ENCODE data around the gene KCNK7.
A peak's percentile ranks its signal among the peaks of the same experiment; 100 is the strongest.
"Not testable (repeated sequence)": the region's sequence is repeated elsewhere in the genome, so short reads cannot be mapped to it uniquely, and the experiment has no call there.

Gene KCNK7

DNA sequence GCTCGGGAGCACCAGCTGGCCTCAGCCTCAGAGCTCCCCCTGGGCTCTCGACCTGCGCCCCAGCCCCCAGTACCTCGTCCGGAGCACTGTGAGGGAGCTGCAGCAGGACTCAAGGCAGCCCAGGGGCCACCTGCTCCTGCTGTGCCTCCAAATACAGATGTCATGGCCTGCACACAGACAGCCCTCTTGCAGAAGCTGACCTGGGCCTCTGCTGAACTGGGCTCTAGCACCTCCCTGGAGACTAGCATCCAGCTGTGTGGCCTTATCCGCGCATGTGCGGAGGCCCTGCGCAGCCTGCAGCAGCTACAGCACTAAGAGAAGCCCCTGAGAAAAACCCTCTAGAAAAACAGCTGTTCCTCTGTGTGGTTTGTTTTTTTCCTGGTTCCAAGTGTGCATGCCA lies 24.2 kb downstream of the KCNK7 start:
- no peak for DNase-seq

DNA sequence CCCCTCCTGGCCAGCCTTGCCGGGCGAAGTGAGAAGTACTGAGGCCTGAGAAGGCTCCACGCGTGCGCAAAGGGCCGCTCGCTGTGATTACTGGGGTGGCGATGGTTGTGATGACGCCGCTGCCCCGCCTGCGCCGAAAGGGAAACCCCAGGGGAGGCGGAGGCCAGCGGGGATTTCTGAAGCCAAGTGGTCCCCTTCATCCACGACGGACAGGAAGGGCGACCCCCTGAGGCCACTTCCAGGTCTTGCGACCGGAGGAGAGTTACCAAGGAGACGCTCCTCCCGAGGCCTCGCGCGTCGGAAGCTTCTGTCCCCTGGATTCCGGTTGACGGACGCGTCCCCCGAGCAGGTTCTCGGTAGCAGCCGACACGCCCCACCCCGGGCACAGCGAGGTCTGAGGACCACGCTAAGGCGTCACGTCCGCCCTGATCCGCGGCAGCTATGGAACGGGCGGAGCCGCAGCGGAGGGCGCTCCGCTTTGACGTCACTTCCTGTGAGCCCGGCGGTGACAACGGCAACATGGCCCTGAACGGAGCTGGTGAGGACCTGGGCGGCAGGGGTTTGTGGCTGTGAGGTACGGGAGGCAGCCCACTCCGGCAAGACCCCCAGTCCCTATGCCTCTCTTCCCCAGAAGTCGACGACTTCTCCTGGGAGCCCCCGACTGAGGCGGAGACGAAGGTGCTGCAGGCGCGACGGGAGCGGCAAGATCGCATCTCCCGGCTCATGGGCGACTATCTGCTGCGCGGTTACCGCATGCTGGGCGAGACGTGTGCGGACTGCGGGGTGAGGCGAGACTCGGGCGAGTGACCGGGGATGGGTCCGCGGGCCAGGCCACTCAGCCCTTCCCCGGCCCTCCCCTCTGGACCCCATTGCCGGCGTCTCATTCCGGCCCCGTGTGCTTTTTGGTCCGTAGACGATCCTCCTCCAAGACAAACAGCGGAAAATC lies 25.4 kb downstream of the KCNK7 start, which contains the start of gene ZNRD2:
Gene ZNRD2, plus strand, starts transcription at position 505 of the 946 bp plus-strand sequence. Its CDS starts 15 bp downstream, at position 520.
- DNase-seq = peak; percentile 77

GRCh38 chr11:65569164-65569972 lies 26.2 kb downstream of the KCNK7 start:
- DNase-seq = no peak

DNA sequence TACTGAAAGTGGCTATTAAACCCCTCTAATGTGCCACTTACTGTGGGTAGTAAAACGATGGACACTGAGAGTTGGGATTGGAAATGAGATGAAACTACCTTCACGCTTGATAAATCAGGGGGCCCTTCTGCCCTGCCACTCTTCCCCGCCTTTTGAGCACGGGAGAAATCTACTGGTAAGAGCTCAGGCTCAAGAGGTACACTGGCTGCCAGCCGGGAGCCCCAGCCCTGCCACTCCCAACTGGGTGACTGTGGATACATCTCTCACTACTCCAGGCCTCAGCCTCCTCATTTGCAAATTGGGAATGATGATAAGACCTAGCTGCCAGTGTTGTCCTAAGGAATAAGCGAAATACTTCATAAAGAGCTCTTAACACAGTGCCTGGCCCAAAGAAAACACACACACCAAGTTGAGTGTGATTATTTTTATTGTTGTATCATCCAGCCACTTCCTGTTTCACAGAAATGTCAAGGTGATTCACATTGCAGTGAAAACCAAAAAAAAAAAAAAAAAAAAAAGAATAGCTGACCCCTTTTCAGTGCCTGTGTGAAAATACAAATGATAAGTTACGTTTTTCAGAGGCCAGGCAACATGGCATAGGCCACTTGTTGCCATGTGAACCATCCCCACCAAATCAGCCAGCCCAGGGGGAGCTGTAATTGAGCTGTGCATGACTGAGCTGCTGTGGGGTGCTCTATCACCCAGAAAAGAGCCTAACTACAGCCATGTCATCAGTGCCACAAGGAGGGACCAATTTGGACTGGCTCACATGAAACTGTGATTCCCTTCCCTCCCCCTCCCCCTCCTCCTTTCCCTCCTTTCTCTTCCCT lies 29.8 kb downstream of the KCNK7 start:
- no peak for DNase-seq

DNA sequence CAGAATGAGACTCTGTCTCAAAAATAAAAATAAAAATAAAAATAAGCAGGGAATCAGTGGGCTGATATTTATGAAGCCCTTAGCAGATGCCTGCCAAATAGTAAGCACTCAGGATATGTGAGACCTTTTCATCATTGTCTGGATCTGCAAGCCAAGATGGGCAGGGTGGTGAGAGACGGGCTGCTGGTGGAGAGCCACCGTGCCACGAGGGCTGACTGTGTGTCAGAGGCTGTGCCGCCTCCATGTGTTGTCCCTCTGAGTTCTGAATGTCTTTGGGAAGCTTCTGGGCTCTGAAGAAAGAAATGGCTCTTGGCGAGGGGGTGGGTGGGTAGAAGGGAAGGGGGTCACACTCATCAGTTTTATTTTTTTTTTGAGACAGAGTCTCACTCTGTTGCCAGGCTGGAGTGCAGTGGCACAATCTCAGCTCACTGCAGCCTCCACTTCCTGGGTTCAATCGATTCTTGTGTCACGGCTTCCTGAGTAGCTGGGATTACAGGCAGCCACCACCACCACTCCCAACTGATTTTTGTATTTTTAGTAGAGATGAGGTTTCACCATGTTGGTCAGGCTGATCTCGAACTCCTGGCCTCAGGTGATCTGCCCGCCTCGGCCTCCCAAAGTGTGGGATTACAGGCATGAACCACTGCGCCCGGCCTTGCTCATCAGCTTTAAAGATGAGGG lies 30.6 kb downstream of the KCNK7 start:
- DNase-seq = not testable (repeated sequence)

- DNase-seq = no peak
Observed at GRCh38 chr11:65563601-65564000, 32.0 kb downstream of the KCNK7 start.

DNA sequence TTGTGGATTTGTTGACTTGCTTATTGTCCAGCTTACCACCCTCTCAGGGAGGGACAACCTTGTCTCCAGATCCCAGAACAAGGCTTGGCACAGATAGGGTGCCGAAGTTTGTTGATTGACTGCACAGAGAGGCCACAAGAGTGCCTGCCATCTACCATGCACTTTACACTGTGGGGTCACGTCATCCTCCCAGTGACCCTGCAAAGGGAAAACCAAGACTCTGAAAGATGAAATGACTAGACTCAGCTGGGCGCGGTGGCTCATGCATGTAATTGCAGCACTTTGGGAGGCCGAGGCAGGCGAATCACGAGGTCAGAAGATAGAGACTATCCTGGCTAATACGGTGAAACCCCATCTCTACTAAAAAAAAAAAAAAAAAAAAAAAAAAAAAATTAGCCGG lies 32.8 kb downstream of the KCNK7 start:
- DNase-seq = no peak

- no peak for DNase-seq
Observed at GRCh38 chr11:65562020-65562419, 33.6 kb downstream of the KCNK7 start.

DNA sequence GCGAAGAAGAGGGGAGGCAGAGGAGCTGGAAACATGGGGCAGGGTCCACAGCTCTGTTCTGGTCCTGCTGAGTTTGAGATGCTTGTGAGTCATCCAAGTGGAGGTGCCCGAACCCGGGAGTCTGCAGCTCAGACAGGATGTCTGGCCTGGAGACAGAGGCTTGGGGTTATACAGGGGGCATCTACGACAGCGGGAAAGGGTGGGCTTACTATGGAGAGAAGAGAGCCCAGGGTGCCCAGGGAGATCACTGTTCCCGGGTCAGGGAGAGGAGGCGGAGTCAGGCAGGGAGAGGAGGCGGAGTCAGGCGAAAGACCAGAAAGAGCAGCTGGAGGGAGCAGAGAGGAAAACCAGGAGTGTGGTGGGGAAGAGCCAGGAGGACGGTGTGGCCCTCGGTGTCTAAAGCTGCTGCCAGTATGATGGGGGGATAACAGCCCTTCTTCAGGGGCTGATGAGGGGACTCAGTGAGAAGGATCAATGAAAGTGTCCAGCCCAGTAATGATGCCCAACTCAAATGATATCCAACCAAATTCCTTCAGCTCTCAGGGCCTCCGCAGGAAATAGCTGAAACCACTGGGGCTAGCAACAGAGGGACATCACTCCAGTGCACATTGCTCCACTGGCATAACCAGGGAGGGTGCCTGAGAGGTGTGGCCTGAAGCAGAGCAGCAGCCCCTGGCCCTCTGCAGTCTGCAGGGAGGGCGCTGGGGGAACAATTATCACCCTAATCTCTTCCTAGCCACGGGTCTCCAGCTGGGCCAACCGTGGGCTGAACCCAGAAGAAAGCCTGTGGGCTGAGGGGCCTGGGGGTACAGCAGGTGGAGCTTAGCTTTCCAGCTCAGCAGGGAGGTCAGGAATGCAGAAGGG lies 34.8 kb downstream of the KCNK7 start:
- no peak for DNase-seq

DNA sequence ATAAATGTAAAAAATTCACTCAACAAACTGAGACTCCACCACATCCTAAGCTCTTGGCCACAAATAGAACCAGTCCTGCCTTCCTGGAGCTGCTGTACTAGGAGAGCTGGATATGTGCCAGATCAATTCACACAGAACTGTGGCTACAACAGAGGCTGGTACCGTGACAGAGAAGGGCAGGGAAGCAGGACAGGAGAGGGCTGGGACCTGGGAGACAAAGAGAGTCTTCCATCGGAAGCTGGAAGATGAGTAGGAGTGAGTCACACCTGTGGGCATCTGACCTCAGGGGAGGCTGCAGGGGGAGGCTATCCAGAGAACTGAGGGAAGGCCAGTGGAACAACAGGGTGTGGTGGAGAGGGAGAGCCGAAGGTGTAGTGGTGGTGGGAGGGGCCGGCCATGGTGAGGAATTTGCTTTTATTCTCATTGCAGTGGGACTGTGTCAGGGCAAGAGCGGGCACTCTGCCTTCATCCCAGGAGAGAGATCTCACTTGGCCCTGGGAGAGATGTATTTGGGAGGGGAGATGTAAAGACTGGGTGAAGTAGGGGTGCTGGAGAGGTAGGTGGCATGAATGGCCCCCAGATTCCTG lies 35.6 kb downstream of the KCNK7 start:
- DNase-seq = no peak

DNA sequence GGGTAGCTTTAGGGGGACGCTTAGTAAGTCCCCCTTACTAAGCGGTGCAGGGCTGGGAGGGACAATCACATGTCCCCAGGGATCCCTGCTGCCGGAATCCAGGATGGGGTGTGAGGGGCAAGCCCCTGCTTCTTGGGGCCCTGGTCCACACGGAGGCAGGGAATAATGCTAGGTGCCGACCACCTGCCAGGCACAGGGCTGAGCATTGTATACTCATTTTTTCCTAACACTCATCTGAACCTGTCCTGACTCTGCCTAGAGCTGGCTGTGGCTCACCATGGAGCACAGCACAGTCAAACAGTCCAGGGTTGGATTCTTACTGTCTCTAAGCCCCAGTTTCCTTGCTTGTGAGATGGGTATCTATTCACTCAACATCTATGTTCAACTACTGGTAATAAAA lies 36.1 kb downstream of the KCNK7 start:
- no peak for DNase-seq

DNA sequence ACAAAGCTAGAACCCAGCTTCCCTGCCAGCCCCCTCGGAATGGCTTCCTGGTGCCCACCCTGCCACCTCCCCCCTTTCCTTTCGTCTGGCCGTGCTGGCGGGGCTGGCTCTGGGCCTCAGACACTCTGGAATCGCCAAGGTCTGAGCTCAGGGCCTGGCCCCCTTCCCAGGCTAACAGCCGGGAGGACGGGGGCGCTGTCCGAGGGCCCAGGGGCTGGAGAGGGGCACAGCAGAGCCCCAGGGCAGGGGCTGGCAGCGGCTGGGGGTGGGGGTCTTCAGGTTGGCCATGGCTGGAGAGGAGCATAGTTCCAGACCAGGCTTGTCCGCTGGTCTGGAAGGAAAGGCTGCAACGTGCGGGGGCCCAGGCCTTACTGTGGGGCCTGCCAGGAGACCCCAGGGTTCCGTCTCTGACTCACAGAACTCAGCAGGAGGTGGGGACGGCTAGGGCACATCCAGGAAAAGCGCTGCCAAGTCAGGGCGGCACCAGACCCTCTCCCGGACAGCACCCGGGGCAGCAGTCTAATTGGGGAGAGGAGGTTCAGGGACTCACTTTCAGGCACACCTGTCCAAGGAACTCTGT lies 36.6 kb downstream of the KCNK7 start:
- no peak for DNase-seq

DNA sequence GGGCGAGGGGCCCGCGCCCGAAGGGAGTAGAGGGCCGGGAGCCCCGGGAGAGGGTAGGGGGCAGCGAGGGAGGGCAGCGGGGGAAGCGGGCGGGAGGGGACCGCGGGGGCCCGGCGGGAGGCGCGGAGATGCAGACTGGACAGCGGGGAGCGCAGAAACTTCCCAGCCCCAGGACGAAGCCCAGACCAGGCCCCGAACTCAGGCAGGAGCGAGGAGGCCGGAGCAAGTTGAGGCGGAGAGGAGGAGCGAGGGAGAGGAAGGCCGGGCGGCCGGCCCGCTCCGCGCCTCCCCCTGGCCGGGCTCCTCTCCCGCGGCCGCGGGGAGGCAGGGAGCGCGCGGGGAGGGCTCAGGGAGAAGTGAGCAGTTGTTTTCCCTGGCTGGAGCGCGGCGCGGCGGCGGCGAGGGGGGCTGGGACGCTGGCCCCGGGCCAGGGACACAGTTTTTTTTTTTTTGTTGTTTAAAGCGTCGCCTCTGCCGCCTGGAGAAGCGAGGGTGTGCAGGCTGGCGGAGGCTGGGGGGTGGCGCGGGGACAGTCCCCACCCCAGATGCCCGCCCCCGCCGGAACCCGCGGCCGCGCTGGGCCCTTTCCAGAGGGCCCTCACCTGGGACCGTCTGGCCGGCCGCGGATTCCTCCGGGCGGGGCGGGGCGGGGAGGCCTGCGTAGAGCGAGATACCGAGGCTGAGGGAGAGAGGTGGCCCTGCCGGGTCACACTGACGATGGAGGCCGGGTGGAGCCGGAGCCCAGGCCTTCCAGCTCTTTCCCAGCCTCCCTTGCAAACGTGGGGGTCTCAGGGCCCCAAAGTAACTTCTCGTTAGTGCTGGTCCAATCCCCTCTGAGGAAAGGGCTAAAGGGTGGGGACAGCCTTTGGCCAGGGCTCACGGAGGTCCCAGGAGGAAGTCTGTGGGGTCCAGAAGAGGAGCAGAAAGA lies 37.3 kb downstream of the KCNK7 start, which contains the start of gene LTBP3:
Gene LTBP3, minus strand, starts transcription at position 358 of the 928 bp plus-strand sequence. CDS start 400 bp downstream, outside the sequence.
- DNase-seq = no peak

DNA sequence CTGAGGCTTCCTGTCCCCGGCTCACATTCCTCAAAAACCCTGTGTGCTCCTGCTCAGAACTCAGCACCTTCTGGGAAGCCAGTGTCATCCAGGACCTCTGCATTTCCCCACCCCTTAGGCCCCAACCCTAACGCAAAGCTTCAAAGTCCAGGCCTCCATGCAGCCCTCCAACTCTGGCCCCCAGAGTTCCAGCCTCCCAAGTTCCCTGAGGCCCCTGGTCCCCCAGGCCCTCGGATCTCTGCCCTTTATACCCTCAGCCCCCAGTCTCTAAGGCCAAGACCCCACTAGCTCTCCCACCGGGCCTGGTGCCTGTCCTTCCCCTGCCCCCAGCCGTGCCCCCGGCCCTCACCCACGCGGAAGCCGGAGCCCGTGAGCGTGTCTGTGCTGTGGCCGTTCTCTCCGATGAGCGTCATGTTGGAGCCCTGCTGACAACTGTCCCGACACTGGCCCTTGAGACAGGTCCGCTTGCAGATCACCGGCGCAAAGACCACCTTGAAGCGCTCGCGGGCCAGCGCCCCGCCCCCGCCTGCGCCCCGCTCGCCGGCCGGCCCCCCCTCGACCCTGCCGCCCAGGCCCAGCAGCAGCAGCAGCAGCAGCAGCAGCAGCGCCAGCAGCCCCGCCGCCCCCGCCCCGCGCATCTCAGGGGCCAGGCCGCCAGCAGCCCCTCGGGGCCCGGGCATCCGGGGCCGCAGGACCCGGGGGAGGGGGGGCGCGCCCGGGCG lies 38.2 kb downstream of the KCNK7 start:
- DNase-seq = no peak

DNA sequence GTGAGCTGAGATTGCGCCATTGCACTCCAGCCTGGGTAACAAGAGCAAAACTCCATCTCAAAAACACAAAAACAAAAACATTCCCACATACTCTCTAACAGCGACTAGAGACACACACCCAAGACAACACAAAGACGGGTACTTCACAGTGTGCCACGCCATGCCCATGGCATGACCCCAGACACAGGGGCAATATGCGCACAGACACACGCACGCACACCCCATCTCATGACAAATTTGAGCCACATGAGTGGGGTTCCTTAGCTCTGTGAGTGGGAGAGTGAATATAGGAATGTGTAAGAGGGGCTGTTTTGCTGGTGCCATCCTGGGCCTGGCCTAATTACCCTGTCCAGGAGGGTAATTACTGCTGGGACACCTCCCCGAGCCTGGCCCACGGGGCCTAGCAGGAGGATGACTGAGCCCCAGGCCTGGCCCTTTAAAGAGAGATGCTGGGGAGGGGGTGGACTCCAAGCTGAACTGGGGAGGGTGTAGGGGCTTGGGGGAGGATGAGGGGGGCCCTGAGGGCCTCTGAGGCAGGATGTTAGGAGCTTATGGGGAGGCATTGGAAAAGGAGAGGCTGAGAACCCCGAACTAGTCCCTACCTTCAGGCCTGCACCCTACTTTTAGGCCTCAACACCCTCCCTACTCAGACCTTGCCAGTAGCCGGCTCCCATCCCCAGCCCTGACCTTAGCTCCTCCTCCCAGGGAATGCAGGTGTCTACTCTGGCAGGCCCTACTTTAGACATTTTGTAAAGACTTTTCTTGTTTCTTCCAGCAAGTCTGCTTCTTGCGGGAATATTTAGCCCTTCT lies 38.9 kb downstream of the KCNK7 start:
- no peak for DNase-seq

DNA sequence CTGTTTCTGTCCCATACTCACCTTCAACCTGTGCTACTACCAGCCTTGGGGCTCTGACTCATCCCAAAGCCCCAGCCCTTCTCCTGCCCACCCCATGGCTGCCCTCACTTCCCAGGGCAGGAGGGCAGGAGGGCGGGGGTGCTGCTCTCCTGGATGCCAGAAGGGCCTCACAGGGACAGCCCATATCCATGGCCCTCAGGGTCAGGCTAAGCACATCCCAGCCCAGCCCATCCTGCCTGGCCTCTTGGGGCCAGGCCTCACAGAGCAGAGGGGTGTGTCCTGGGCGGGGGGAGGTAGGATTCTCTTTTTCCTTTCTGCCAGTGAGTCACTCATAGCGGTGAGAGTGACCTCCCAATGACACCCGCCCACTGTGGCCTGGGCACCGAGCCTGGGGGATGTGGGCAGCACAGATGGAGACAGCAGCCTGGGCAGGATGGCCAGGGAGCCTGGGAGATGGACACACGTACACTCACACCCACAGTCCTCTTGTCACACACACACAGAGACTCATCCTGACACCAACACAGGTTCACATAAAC lies 39.8 kb downstream of the KCNK7 start:
- no peak for DNase-seq

- DNase-seq = no peak
Observed at GRCh38 chr11:65554842-65555430, 40.7 kb downstream of the KCNK7 start.

Measured in SIG-M5 (cell line).